Measurements from ENCODE around the gene C12orf75. TPM values are rescaled to one million over a fixed set of nuclear protein-coding genes. Genes with fewer than 3 reads are reported as not detected.

C12orf75 gene
- total and polyA plus RNA-seq, 2 of the 13 experiments (the other 11 are each of a cell fraction or from before 2014, with no cell fraction given) = 16.1 to 19.8 TPM

GRCh38 chr12:105300883-105301282 lies 29.6 kb upstream of the C12orf75 start:
- 0 out of 5 replicates have a peak, but pooled peaks cover 0 to 1% of the 10 kb centered on the region in 2 experiments for H3K27me3 ChIP-seq (ENCODE audit: control insufficient read depth in 1 of 2, insufficient read depth in 2 of 2, low read length in 2 of 2)
- no peak for ATAC-seq
- in situ Hi-C loops (cut with HindIII; ENCODE audit: extremely low pct_ligation_motif_present, low pct_unique_long_range_greater_than_20kb) (no loop called here), intact Hi-C loops (cut with micrococcal nuclease; ENCODE audit: unreplicated experiment) (no loop called here)
- H3K36me3 ChIP-seq (replicated peaks in 1 of 2; ENCODE audit: control insufficient read depth in 1 of 2, insufficient read depth in 2 of 2, low read length in 2 of 2) = no peaks in the 10 kb centered on the region
- H3K79me2 ChIP-seq (ENCODE audit: insufficient read depth, low read length) = no peaks in the 10 kb centered on the region
- H2AFZ ChIP-seq (ENCODE audit: low read length) = no peak overlapping the region
- ChIA-PET CTCF (ENCODE audit: low intra/inter-chr PET ratio, low total read pairs) (no interaction called here), POLR2A (no interaction called here)
- H3K9me3 ChIP-seq (ENCODE audit: low read length) = no peaks in the 10 kb centered on the region; the same call in 1 of the 2 replicates
- H3K4me3 ChIP-seq (replicated peaks in 1 of 3; ENCODE audit: insufficient read depth in 1 of 3, low read depth in 2 of 3, low read length in 3 of 3) = no peak overlapping the region
- H3K9ac ChIP-seq (ENCODE audit: insufficient read depth, low read depth, low read length) = no peak overlapping the region
- H3K4me2 ChIP-seq (ENCODE audit: low read depth, low read length) = no peak overlapping the region
- FAIRE-seq = no peak
- no TSS peak for BruUV-seq (replicated peaks)
- no peak for DNase-seq (ENCODE audit: low spot score)
- H3K27ac ChIP-seq (ENCODE audit: extremely low read length, insufficient read depth, low read length) = no peak overlapping the region
- no peaks in the 10 kb centered on the region for H4K20me1 ChIP-seq (ENCODE audit: insufficient read depth, low read length)
- H3K4me1 ChIP-seq (ENCODE audit: insufficient read depth, low read length) = no peaks in the 10 kb centered on the region
- no peak for TF ChIP-seq TCF12 (IDR thresholded peaks at IDR 0.05)
- TF ChIP-seq TCF12 (CRISPR knock-in tag; IDR thresholded peaks at IDR 0.05) = no peak
- no peak for TF ChIP-seq HNRNPH1 (optimal IDR thresholded peaks at IDR 0.05; ENCODE audit: low read depth, low read length)
- no peak for TF ChIP-seq NPAS2 (CRISPR knock-in tag; IDR thresholded peaks at IDR 0.05; ENCODE audit: borderline replicate concordance)
- TF ChIP-seq FOXJ3 (CRISPR knock-in tag; IDR thresholded peaks at IDR 0.05; ENCODE audit: borderline replicate concordance) = no peak
- TF ChIP-seq KLF16 (CRISPR knock-in tag; IDR thresholded peaks at IDR 0.05) = no peak
- no peak for TF ChIP-seq GATA4 (IDR thresholded peaks at IDR 0.05; ENCODE audit: borderline replicate concordance, low read depth)
- TF ChIP-seq SP5 (CRISPR knock-in tag; IDR thresholded peaks at IDR 0.05; ENCODE audit: borderline replicate concordance, low read depth) = no peak
- no peak for TF ChIP-seq SNAPC5 (CRISPR knock-in tag; IDR thresholded peaks at IDR 0.05; ENCODE audit: borderline replicate concordance)
- TF ChIP-seq ZNF446 (CRISPR knock-in tag; IDR thresholded peaks at IDR 0.05) = no peak
- no peak for TF ChIP-seq CCDC6 (CRISPR knock-in tag; IDR thresholded peaks at IDR 0.05)
- TF ChIP-seq TAF1 (CRISPR knock-in tag; IDR thresholded peaks at IDR 0.05) = no peak
- 42% methylated on average over 6 of the region's 6 CpGs for WGBS (ENCODE audit: low lambda C conversion rate)

Measured in HepG2 (cell line).